ENCODE measurements around the gene SCN9A. TPM values are rescaled to one million over a fixed set of nuclear protein-coding genes. Genes with fewer than 3 reads are reported as not detected.

SCN9A gene
- total RNA-seq, 1 donor from 2014 or later, result 5.5 TPM

DNA sequence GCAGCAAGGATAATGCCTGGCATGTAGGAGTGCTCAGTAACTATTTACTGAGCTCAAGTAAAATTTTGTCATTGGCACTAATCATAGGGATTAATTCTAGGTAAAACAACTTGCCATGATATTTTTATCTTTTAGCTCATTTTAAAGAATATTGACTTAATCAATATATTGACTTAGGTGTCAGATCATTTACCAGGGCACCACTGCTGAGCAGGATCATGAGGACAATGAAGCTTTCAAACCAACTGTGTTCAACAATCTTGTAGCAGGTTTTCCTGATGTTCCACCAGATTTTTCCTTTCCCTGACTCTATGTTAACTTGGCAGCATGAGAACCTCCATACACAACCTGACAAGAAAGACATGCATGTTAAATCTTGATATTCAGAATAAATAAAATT, 133.4 kb downstream of the SCN9A start:
- TF ChIP-seq, protein P1, sequence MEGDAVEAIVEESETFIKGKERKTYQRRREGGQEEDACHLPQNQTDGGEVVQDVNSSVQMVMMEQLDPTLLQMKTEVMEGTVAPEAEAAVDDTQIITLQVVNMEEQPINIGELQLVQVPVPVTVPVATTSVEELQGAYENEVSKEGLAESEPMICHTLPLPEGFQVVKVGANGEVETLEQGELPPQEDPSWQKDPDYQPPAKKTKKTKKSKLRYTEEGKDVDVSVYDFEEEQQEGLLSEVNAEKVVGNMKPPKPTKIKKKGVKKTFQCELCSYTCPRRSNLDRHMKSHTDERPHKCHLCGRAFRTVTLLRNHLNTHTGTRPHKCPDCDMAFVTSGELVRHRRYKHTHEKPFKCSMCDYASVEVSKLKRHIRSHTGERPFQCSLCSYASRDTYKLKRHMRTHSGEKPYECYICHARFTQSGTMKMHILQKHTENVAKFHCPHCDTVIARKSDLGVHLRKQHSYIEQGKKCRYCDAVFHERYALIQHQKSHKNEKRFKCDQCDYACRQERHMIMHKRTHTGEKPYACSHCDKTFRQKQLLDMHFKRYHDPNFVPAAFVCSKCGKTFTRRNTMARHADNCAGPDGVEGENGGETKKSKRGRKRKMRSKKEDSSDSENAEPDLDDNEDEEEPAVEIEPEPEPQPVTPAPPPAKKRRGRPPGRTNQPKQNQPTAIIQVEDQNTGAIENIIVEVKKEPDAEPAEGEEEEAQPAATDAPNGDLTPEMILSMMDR (IDR thresholded peaks at IDR 0.05), result no peak
- H3K27ac ChIP-seq, result no peak overlapping the region
- no peaks in the 10 kb centered on the region for H3K4me1 ChIP-seq
- no peaks in the 10 kb centered on the region for H3K27me3 ChIP-seq
- H3K4me3 ChIP-seq, result no peak overlapping the region
- H3K9me3 ChIP-seq, result no peaks in the 10 kb centered on the region
- DNase-seq (ENCODE audit: low spot score in 2 of 2), result no peak
- H3K36me3 ChIP-seq, result no peaks in the 10 kb centered on the region
- intact Hi-C loops (cut with DNase I), result no loop called here

DNA sequence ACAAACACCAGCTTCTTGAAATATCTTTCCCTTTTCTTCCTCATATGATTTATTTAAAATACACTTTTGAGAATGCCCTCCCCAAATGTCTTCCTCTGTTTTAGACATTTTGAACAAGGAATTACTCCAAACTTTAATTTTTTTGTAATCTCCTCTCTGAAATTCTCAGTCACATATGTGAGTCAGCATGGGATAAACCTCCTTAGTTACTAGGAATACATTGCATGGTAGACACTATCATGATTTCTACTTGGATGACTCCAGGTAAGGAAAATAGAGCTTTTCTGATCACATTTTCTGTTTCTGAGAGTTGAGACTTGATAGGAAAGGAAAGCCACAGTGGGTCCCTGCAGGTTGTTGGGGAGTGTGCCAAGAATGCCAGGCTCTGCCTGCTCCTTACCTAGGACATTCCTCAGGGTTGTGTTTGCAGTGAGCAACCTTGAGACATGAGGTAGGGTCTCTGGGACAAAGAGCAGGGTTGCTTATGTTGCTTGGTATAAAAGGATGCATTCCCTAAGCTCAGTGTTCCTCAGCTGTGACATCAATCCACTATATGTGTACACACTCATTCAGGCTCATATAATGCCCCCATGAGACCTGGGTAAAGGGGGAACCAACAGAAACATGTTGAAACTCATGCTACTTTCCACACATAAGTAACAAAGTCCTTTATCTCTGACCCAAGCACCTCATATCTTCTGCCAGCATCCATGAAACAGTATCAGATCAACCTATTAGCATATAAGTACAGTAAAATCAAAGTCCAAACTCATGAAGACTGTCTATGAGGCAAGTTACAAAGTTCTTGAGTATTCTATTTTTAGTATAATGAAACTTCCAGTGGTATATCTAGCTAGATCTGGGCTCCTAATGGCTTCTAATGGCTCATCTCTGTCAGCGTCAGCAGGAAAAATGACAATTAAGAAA, 135.1 kb downstream of the SCN9A start:
- TF ChIP-seq, protein P1 (IDR thresholded peaks at IDR 0.05), result no peak
- no peak overlapping the region for H3K27ac ChIP-seq
- no peaks in the 10 kb centered on the region for H3K9me3 ChIP-seq
- H3K4me3 ChIP-seq, result no peak overlapping the region
- no peak for DNase-seq (ENCODE audit: low spot score in 2 of 2)
- no peaks in the 10 kb centered on the region for H3K36me3 ChIP-seq
- H3K4me1 ChIP-seq, result no peaks in the 10 kb centered on the region
- intact Hi-C loops (cut with DNase I), result no loop called here
- H3K27me3 ChIP-seq, result no peaks in the 10 kb centered on the region

DNA sequence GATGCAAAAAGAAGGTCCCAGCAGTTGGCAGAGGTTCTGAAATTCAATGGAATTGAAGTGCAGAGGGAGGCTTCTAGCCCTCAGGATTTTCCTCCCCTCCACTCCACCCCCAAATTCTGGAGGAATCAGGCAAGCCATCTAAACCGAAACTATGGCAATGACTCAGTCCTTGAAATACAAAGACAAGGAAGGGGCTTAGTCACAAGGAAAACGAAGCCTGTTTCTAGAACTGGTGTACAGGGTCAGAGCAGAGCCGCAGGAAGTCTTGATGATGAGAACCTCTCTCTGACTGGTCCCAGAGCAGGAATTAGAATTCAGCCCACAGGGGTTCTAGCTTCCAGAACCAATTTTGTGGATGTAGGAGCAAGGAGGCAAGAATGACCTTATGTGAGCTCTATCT, 136.2 kb downstream of the SCN9A start:
- Histone ChIP-seq H3K27ac (no peak overlapping the region), H3K4me3 (no peak overlapping the region), H3K4me1 (no peaks in the 10 kb centered on the region), H3K9me3 (no peaks in the 10 kb centered on the region), H3K36me3 (no peaks in the 10 kb centered on the region), H3K27me3 (no peaks in the 10 kb centered on the region)
- TF ChIP-seq, protein P1 (IDR thresholded peaks at IDR 0.05), result no peak
- DNase-seq (ENCODE audit: low spot score in 2 of 2), result no peak
- intact Hi-C loops (cut with DNase I), result no loop called here

DNA sequence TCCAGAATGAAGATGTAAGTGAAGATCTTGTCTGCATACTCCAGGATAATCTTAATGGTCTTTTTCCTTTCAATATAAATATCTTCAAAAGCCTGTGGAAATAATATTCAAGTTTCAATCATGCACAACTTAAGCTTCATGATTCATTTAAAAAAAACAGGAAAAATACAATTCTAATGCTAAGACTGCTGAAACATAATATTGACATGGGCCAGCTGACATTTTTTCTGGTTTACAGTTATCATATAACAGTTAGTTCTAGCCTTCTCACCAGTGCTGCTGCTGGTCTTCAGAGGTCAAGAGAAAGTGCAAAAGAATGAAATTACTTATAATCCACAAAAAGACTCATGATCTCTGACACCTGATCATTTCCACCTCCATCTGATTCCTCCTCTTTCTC, 137.6 kb downstream of the SCN9A start:
- Histone ChIP-seq H3K27me3 (no peaks in the 10 kb centered on the region), H3K9me3 (no peaks in the 10 kb centered on the region), H3K4me3 (no peak overlapping the region), H3K27ac (no peak overlapping the region), H3K36me3 (no peaks in the 10 kb centered on the region), H3K4me1 (no peaks in the 10 kb centered on the region)
- TF ChIP-seq, protein P1 (IDR thresholded peaks at IDR 0.05), result no peak
- DNase-seq (ENCODE audit: low spot score in 2 of 2), result no peak
- intact Hi-C loops (cut with DNase I), result no loop called here

DNA sequence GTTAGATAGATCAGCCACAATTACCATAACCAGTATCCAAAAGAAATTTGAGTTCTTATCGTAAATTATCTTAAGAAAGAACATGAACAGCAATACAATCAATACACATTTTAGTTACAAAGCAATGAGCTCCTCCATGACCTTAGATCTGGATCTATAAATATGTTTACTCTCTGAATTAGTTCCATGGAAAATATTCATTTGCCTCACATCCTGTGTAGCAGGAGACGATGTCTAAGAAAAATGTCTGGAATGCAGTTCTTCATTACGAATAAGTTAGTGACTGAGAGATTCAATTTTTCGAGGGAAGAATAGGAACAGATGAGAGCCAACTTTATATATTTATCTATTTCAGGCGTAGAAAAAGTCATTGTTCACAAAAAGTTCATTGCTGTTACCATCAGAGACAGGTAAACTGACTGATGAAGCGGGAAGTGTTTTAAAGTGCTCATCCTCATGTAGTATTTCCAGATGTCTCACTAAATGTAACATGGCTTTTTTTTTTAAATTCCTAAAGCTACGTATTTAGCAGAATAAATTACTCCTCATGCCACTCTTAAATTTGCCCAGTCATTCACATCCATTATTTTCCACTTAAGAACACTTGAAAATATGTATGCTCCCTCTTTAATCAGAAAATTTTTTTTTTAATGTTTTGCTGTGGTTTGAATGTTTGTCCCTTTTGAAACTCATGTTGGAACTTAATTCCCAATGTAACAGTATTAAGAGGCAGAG, 141.5 kb downstream of the SCN9A start:
- H3K27ac ChIP-seq, result no peak overlapping the region
- H3K27me3 ChIP-seq, result no peaks in the 10 kb centered on the region
- H3K4me3 ChIP-seq, result no peak overlapping the region
- DNase-seq (ENCODE audit: low spot score in 2 of 2), result no peak
- intact Hi-C loops (cut with DNase I), result no loop called here
- TF ChIP-seq, protein P1 (IDR thresholded peaks at IDR 0.05), result no peak
- no peaks in the 10 kb centered on the region for H3K36me3 ChIP-seq
- no peaks in the 10 kb centered on the region for H3K9me3 ChIP-seq
- H3K4me1 ChIP-seq, result no peaks in the 10 kb centered on the region

Data from ascending aorta (tissue), 2 donors.